GM19043 (cell line): ENCODE measurements around the gene ENOX1.

ENCODE experiments used
- ATAC-seq: cut with Tn5 transposase; IDR thresholded peaks from one replicate; pipeline ENCODE4 v1.9.1; 2021; ENCODE audit warnings: low read depth; ENCODE audit not compliant: unreplicated experiment

The ENOX1 gene

DNA sequence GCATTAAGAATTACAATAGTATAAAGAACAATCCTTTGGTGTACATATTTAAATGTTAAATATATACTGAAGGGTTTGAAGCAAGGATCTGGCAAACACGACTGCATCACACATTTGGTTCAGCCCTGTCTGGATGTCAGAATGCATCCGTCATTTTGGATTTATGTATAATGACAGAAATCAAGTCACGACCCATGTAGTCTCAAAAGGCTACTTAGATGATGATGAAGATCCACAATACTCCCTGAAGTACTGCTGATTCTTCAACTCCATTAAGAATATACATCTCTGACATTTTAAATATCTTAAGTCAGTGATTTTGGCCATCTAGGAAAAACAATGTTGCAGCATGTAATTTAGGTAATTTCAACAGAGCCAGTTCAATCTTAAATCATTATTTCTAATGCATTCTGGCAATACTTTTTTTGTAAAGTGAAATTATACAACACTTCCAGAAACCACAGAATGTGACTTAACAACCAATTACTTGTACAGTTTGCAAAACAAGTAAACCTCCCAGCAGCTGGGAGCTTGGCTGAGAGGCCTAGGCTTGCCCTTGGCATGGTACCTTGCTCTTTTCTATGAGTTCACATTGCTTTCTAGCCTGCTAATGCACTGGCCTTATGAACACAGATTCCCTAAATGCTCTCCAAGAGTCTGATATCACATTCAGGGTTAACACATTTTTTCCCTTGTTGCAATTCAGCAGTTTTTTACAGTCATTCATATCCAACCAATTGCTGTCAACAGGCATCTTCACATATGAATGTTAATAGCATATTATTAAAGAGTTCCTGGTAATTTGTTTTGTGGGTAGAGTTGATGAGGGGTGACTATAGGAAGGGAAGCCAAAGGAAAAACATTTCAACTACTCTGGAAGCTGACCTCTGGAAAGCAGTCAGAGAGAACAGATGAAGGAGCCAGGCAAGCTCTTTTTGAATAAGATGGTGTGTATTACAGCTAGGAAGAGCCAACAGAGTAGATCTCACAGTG, 175.2 kb downstream of the ENOX1 start:
- ATAC-seq: no peak

- ATAC-seq: no peak
Measured at GRCh38 chr13:43608400-43609137, 178.2 kb downstream of the ENOX1 start.

GRCh38 chr13:43597599-43597945, 189.2 kb downstream of the ENOX1 start:
- no peak for ATAC-seq

- no peak for ATAC-seq
Measured at GRCh38 chr13:43596924-43597598, 189.7 kb downstream of the ENOX1 start.

GRCh38 chr13:43596006-43596405, 190.8 kb downstream of the ENOX1 start:
- ATAC-seq: no peak

DNA sequence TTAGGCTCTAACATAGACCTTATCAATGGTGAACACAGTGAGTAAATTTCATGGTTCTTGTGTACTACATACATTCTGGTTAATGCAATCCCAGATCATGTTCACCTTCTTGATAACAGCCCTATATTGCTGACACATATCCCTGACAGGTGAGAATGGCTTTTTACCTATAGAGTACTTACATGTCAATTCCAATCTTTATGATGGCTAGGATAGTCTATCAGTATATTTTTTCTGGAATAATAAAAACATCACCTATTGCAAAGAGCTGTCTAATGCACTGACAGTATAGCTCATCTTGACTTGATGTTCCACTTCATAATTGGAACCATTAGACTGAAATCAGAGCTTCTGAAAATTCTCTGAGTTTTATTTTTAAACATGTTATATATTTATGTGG, 199.4 kb downstream of the ENOX1 start:
- ATAC-seq: no peak

- no peak for ATAC-seq
Measured at GRCh38 chr13:43584751-43585150, 202.0 kb downstream of the ENOX1 start.

GRCh38 chr13:43583321-43583720, 203.5 kb downstream of the ENOX1 start:
- no peak for ATAC-seq

GRCh38 chr13:43580280-43580679, 206.5 kb downstream of the ENOX1 start:
- no peak for ATAC-seq

DNA sequence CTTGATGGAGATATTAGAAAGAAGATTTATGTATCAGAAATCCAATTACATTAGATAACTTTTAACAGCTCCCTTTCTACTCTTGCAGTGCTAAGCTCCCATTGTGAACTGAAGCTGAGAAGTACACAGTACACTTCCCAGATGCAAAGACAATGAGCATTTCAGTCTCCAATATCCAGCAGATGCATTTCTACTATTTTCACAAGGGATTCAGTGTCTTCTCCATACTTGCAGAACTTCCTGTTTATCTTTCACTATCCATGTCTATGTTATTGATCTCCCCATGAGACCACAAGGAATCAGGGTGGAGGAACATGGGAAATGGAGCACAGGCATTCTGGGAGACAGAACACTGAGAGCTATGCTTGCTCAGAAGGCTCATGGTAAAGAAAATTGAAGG, 207.5 kb downstream of the ENOX1 start:
- ATAC-seq: no peak

DNA sequence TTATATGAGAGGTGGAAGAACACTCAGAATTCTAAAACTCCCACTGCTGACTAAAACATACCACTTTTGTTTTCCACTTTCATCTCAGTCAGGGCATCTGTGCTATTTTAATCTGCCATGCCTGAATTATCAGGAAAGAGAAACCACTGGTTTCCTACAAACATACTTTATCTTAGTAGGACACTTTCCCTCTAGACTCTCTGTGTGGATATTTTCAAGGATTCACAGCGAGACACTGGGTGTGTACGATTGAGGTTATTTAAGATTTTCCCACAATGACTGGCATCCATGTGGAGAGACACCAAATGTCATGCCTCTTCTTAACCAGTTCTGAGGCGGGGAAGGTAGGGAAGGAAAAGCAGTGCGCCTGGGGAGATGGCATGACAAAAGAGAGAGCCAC, 212.2 kb downstream of the ENOX1 start:
- no peak for ATAC-seq

- ATAC-seq: no peak
Measured at GRCh38 chr13:43573802-43574514, 212.8 kb downstream of the ENOX1 start.

DNA sequence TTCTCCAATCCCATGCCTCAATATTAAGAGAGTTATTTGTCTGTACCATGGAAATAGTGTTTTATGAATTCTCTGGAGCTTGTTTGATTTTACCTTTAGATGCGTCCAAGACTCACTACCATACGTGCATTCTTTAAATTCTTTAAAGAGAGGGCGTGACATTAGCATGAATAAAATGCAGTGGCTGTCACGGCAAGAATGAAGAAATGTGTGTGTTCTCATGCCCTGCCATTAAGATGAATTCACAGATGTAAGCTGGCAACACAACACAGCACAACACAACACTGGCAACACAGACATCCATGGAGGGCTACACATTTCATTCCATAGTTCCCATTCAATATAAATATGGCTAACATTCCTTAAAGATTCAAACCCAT, 213.4 kb downstream of the ENOX1 start:
- ATAC-seq: no peak

- ATAC-seq: no peak
Measured at GRCh38 chr13:43572656-43573360, 214.0 kb downstream of the ENOX1 start.

- ATAC-seq: no peak
Measured at GRCh38 chr13:43569658-43570057, 217.1 kb downstream of the ENOX1 start.

- ATAC-seq: no peak
Measured at GRCh38 chr13:43567608-43568007, 219.2 kb downstream of the ENOX1 start.

DNA sequence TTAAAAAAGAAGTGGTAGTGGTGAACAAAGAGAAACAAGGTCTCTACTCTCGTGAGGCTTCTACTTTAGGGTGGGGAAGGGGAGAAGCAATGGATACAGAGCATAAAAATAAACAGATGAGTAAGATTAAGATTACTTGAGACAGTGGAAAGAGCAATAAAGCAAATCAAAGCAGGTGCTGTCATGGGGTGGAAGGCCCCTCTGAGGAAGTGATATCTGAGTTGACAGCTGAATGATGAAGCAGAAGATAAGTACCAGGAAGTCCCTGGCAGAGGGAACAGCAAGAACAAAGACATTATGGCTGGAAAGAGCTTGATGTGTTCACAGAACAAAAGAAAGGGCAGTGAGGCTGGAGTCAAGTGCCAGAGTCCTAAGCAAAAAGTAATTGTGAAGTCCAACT, 221.8 kb downstream of the ENOX1 start:
- no peak for ATAC-seq

DNA sequence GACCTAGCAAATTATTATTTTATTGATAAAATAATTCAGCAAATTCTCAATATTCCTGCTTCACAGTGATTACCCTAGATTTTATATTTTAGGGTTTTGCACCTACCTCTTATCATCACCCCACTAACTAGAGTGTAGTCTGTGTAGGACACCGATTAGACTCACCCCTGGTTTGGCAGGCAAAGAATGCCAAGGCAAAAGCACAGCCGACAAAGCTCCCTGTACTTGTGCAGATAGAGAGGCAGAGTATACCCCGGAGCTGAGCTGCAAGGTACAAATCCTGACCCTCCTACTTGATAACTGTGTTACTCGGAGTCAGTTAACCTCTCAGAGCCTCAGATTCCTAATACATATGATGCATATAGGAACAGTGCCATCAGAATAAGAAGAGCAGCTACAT, 225.7 kb downstream of the ENOX1 start:
- no peak for ATAC-seq

- ATAC-seq: no peak
Measured at GRCh38 chr13:43558939-43559338, 227.8 kb downstream of the ENOX1 start.

DNA sequence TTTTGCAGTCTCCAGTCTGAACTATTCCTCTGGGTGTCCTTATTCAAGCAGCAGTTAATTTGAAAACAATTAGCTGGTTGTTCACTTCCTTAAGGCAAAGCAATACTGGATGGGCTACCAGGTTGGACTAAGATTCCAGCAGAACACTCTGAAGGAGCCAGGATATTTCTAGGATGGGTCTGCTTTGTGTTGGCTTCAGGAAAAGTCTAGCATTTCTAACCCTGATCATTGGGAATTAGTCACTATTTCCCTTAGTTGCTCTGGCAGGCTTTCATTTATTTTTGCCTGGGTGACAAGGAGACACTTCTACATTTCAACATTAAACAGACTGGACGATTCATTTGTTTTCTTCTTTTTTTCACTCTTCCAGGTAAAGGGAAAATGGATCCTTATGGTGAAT, 228.4 kb downstream of the ENOX1 start:
- ATAC-seq: no peak
